HepG2 (cell line): ENCODE data around the gene TIMELESS. TPM values are rescaled to one million over a fixed set of nuclear protein-coding genes. Genes with fewer than 3 reads are reported as not detected.

Source experiments
- ATF7-NPFF ChIP-seq: sonication (generic); formaldehyde crosslinking; IDR thresholded peaks from 2 replicates; pipeline ENCODE4 v1.8.1; 2023; ENCODE audit warnings: mild to moderate bottlenecking, low read depth, missing genetic modification reagents, moderate library complexity
- DMAP1 ChIP-seq: IDR thresholded peaks from 2 replicates; pipeline ENCODE4 v1.6.1; 2016
- ETV5 ChIP-seq: IDR thresholded peaks from 2 replicates; pipeline ENCODE4 v1.6.1; 2018; ENCODE audit warnings: missing biosample characterization, missing genetic modification reagents, inconsistent platforms, borderline replicate concordance
- ETV6 ChIP-seq: sonication (generic); formaldehyde crosslinking; conservative IDR thresholded peaks from 2 replicates; pipeline ENCODE4 v1.4.0; 2020; ENCODE audit warnings: missing genetic modification reagents
- IKZF1 ChIP-seq: fragments of 450-650 bp; IDR thresholded peaks from 2 replicates; pipeline ENCODE4 v1.7.1; 2016
- MEF2D ChIP-seq: sonication (generic); formaldehyde crosslinking; IDR thresholded peaks from 2 replicates; pipeline ENCODE4 v1.5.1; 2020; ENCODE audit warnings: mild to moderate bottlenecking, missing genetic modification reagents
- NFKBIZ ChIP-seq: IDR thresholded peaks from 2 replicates; pipeline ENCODE4 v1.6.1; 2018; ENCODE audit warnings: missing genetic modification reagents, missing compliant biosample characterization
- NKX3-1 ChIP-seq: sonication (generic); formaldehyde crosslinking; IDR thresholded peaks from 2 replicates; pipeline ENCODE4 v1.5.0; 2020; ENCODE audit warnings: missing genetic modification reagents
- NR2C2 ChIP-seq: sonication (generic); formaldehyde crosslinking; IDR thresholded peaks from 2 replicates; pipeline ENCODE4 v1.4.0; 2020; ENCODE audit warnings: missing genetic modification reagents, mild to moderate bottlenecking, moderate library complexity, borderline replicate concordance
- PAX8 ChIP-seq: sonication (generic); formaldehyde crosslinking; IDR thresholded peaks from 2 replicates; pipeline ENCODE4 v1.8.0; 2022; ENCODE audit warnings: mild to moderate bottlenecking, missing genetic modification reagents, borderline replicate concordance
- SNRNP70 ChIP-seq: fragments of 200-400 bp; formaldehyde crosslinking; IDR thresholded peaks from 2 replicates; pipeline ENCODE4 v1.6.1; 2017; ENCODE audit warnings: mild to moderate bottlenecking, low read depth, low read length, moderate library complexity
- ZNF10 ChIP-seq: sonication (generic); formaldehyde crosslinking; IDR thresholded peaks from 2 replicates; pipeline ENCODE4 v1.4.0; 2020; ENCODE audit warnings: mild to moderate bottlenecking, low read depth, missing genetic modification reagents, borderline replicate concordance
- ZNF143 ChIP-seq: sonication (generic); formaldehyde crosslinking; IDR thresholded peaks from 2 replicates; pipeline ENCODE4 v1.4.0; 2020; ENCODE audit warnings: missing genetic modification reagents
- ZNF160 ChIP-seq: sonication (generic); formaldehyde crosslinking; IDR thresholded peaks from 2 replicates; pipeline ENCODE4 v1.8.0; 2022; ENCODE audit warnings: mild to moderate bottlenecking, inconsistent platforms, missing genetic modification reagents
- ZNF737 ChIP-seq: sonication (generic); formaldehyde crosslinking; IDR thresholded peaks from 2 replicates; pipeline ENCODE4 v1.5.0; 2020; ENCODE audit warnings: missing genetic modification reagents, mild to moderate bottlenecking, borderline replicate concordance
- ZNF772 ChIP-seq: sonication (generic); formaldehyde crosslinking; IDR thresholded peaks from 2 replicates; pipeline ENCODE4 v1.5.0; 2020; ENCODE audit warnings: mild to moderate bottlenecking, missing genetic modification reagents
- polyA plus RNA-seq, 8 experiments: library from polyadenylated mRNA; depleted of rRNA in 3 of 8; stranded (reverse) in 7 of 8; unstranded in 1 of 8; fragments of >200 nt; fragmentation: Illumina TruSeq in 4 of 8; extraction: Trizol in 4 of 8; gene quantifications; 2 replicates each; pipeline versions ENCODE4 v1.2.1 to v1.2.3, GENCODE V29; 2011 to 2016; ENCODE audit warnings: low read depth in 4 of 8, missing spikeins in 1 of 8, mixed read lengths in 1 of 8; ENCODE audit not compliant: insufficient read depth in 1 of 8
- total RNA-seq, 5 experiments: library from RNA; depleted of rRNA; stranded (reverse); fragments of >200 nt; fragmentation: Illumina TruSeq; extraction: Trizol; gene quantifications; 2 replicates each; pipeline ENCODE4 v1.2.3, GENCODE V29; 2016; ENCODE audit warnings: low read depth in 1 of 5
- TF ChIP-seq, protein P1 (sequence below): sonication (generic); formaldehyde crosslinking; IDR thresholded peaks from 2 replicates; pipeline ENCODE4 v1.4.0; 2020; ENCODE audit warnings: missing genetic modification reagents, borderline replicate concordance
- TF ChIP-seq, protein P2 (sequence below): IDR thresholded peaks from 2 replicates; pipeline ENCODE4 v1.6.1; 2016; ENCODE audit warnings: missing compliant biosample characterization, missing genetic modification reagents, borderline replicate concordance
- TF ChIP-seq, protein P3 (sequence below): sonication (generic); formaldehyde crosslinking; IDR thresholded peaks from 2 replicates; pipeline ENCODE4 v1.5.0; 2020; ENCODE audit warnings: mild to moderate bottlenecking, missing genetic modification reagents
- TF ChIP-seq, protein P4 (sequence below): sonication (generic); formaldehyde crosslinking; IDR thresholded peaks from 2 replicates; pipeline ENCODE4 v1.5.1; 2020; ENCODE audit warnings: mild to moderate bottlenecking, missing genetic modification reagents, borderline replicate concordance
- TF ChIP-seq, protein P5 (sequence below): sonication (generic); formaldehyde crosslinking; IDR thresholded peaks from 2 replicates; pipeline ENCODE4 v1.8.1; 2023; ENCODE audit warnings: missing genetic modification reagents, mild to moderate bottlenecking, borderline replicate concordance

Gene TIMELESS
- total and polyA plus RNA-seq, 2 of the 13 experiments (the other 11 are each of a cell fraction or from before 2014, with no cell fraction given), result 4.0 to 20.3 TPM

DNA sequence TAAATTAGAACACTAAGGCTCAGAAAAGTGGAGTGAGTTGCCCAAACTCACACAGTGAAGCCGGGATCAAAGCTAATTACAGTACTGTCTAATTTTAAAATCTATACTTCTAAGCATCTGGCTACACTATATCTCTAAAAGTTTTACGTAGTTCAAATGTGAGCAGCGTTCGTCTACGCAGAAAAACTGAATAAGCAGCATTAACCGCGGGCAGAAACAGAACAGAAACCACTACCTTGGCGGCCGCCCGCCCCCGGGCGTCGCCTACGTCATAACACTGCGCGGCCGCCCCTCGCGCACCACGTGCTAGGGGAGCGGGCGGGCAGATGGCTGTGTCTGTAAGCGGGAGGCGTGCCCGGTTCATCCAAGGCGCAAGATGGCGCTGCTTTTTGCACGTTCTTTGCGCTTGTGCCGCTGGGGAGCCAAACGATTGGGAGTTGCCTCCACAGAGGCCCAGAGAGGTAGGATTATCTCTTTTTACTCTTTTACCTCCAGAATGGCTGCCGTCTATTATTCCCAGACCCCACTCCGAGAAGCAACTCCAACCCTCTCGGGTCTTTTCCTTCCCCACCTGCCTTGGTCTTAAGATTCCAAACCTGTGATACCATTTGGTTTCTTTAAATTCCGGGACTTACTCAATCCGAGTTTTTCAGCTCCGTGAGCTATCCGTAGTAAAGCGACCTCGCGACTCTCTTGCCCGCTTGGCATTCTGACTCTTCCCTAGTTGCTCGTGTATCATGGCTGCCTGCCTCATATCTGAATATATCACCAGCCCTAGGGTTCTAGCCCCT, 19.2 kb upstream of the TIMELESS start, which contains the start of gene SPRYD4 (continued):
- TF ChIP-seq ZNF737 (CRISPR knock-in tag) (no peak), SNRNP70 (no peak), ETV6 (CRISPR knock-in tag) (0 out of 2 replicates have a peak, but pooled peaks have one; percentile 37), MEF2D (peak; percentile 88), ZNF772 (CRISPR knock-in tag) (peak; percentile 82; the same call in 1 of the 2 replicates), ATF7-NPFF (CRISPR knock-in tag) (peak; percentile 65), DMAP1 (CRISPR knock-in tag) (peak; percentile 98), ETV5 (CRISPR knock-in tag) (peak; percentile 42; the same call in 1 of the 2 replicates), NKX3-1 (CRISPR knock-in tag) (peak; percentile 78; the same call in 1 of the 2 replicates), NFKBIZ (CRISPR knock-in tag) (peak; percentile 92), ZNF143 (0 out of 2 replicates have a peak, but pooled peaks have one; percentile 39), NR2C2 (CRISPR knock-in tag) (peak; percentile 78), ZNF10 (CRISPR knock-in tag) (no peak), ZNF160 (CRISPR knock-in tag) (no peak), IKZF1 (no peak), PAX8 (CRISPR knock-in tag) (no peak)
- TF ChIP-seq, protein P1, sequence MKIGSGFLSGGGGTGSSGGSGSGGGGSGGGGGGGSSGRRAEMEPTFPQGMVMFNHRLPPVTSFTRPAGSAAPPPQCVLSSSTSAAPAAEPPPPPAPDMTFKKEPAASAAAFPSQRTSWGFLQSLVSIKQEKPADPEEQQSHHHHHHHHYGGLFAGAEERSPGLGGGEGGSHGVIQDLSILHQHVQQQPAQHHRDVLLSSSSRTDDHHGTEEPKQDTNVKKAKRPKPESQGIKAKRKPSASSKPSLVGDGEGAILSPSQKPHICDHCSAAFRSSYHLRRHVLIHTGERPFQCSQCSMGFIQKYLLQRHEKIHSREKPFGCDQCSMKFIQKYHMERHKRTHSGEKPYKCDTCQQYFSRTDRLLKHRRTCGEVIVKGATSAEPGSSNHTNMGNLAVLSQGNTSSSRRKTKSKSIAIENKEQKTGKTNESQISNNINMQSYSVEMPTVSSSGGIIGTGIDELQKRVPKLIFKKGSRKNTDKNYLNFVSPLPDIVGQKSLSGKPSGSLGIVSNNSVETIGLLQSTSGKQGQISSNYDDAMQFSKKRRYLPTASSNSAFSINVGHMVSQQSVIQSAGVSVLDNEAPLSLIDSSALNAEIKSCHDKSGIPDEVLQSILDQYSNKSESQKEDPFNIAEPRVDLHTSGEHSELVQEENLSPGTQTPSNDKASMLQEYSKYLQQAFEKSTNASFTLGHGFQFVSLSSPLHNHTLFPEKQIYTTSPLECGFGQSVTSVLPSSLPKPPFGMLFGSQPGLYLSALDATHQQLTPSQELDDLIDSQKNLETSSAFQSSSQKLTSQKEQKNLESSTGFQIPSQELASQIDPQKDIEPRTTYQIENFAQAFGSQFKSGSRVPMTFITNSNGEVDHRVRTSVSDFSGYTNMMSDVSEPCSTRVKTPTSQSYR (CRISPR knock-in tag), result no peak
- TF ChIP-seq, protein P2, sequence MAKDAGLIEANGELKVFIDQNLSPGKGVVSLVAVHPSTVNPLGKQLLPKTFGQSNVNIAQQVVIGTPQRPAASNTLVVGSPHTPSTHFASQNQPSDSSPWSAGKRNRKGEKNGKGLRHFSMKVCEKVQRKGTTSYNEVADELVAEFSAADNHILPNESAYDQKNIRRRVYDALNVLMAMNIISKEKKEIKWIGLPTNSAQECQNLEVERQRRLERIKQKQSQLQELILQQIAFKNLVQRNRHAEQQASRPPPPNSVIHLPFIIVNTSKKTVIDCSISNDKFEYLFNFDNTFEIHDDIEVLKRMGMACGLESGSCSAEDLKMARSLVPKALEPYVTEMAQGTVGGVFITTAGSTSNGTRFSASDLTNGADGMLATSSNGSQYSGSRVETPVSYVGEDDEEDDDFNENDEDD (CRISPR knock-in tag), result peak; percentile 97
- TF ChIP-seq, protein P3, sequence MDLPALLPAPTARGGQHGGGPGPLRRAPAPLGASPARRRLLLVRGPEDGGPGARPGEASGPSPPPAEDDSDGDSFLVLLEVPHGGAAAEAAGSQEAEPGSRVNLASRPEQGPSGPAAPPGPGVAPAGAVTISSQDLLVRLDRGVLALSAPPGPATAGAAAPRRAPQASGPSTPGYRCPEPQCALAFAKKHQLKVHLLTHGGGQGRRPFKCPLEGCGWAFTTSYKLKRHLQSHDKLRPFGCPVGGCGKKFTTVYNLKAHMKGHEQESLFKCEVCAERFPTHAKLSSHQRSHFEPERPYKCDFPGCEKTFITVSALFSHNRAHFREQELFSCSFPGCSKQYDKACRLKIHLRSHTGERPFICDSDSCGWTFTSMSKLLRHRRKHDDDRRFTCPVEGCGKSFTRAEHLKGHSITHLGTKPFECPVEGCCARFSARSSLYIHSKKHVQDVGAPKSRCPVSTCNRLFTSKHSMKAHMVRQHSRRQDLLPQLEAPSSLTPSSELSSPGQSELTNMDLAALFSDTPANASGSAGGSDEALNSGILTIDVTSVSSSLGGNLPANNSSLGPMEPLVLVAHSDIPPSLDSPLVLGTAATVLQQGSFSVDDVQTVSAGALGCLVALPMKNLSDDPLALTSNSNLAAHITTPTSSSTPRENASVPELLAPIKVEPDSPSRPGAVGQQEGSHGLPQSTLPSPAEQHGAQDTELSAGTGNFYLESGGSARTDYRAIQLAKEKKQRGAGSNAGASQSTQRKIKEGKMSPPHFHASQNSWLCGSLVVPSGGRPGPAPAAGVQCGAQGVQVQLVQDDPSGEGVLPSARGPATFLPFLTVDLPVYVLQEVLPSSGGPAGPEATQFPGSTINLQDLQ (CRISPR knock-in tag), result no peak
- TF ChIP-seq, protein P4, sequence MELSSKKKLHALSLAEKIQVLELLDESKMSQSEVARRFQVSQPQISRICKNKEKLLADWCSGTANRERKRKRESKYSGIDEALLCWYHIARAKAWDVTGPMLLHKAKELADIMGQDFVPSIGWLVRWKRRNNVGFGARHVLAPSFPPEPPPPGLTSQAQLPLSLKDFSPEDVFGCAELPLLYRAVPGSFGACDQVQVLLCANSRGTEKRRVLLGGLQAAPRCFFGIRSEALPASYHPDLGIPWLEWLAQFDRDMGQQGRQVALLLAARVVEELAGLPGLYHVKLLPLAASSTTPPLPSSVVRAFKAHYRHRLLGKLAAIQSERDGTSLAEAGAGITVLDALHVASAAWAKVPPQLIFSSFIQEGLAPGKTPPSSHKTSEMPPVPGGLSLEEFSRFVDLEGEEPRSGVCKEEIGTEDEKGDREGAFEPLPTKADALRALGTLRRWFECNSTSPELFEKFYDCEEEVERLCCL (CRISPR knock-in tag), result no peak
- TF ChIP-seq, protein P5, sequence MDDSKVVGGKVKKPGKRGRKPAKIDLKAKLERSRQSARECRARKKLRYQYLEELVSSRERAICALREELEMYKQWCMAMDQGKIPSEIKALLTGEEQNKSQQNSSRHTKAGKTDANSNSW, result peak; percentile 53; the same call in 1 of the 2 replicates
